ENCODE measurements around the gene HOXC13. TPM values are rescaled to one million over a fixed set of nuclear protein-coding genes. Genes with fewer than 3 reads are reported as not detected.
A peak's percentile ranks its signal among the peaks of the same experiment; 100 is the strongest.

HOXC13 gene, protein sequence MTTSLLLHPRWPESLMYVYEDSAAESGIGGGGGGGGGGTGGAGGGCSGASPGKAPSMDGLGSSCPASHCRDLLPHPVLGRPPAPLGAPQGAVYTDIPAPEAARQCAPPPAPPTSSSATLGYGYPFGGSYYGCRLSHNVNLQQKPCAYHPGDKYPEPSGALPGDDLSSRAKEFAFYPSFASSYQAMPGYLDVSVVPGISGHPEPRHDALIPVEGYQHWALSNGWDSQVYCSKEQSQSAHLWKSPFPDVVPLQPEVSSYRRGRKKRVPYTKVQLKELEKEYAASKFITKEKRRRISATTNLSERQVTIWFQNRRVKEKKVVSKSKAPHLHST
- total RNA-seq: not detected

DNA sequence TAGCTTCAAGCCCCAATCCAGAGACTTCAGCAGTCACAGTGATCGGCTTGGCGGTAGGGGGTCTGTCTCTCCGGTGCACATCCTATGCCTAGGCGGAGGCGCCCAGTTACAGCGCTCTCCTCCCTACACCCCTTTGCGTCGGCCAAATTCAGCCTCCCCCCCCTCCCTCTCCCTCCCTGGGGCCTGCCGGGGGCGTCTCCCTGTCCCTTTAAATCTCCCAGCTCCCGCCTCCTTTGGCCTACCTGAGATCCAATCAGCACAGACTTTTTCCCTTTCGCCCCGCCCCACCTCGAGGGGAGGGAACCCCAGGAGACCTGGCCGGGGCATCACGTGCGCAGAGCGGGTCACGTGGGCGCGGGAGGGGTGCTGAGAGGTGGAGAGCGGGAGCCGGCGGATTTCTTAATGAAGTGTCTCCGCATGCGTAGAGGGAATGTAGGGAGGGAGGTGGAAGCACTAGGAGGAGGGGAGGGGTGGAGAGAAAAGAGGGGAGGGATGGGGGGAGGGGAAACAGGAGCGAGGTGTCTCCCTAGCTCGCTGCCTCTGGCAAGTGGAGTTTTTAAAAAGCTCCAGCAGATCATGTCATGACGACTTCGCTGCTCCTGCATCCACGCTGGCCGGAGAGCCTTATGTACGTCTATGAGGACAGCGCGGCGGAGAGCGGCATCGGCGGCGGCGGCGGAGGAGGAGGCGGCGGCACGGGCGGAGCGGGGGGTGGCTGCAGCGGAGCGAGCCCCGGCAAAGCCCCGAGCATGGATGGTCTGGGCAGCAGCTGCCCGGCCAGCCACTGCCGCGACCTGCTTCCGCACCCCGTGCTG lies at the start of gene HOXC13:
HOXC13 (plus strand) TSS at position 506 of the 815 bp plus-strand sequence; CDS start at position 582, 76 bp downstream.
- H3K27ac ChIP-seq (replicated peaks in 1 of 4): no peak within 1 kb of the TSS
- DNase-seq (ENCODE audit: extremely low spot score): no peak
- no peak for TF ChIP-seq POLR2A (IDR thresholded peaks at IDR 0.05; ENCODE audit: low read depth)
- TF ChIP-seq POLR2AphosphoS5 (IDR thresholded peaks at IDR 0.05): no peak
- TF ChIP-seq EP300 (IDR thresholded peaks at IDR 0.05): no peak
- TF ChIP-seq, protein P1, sequence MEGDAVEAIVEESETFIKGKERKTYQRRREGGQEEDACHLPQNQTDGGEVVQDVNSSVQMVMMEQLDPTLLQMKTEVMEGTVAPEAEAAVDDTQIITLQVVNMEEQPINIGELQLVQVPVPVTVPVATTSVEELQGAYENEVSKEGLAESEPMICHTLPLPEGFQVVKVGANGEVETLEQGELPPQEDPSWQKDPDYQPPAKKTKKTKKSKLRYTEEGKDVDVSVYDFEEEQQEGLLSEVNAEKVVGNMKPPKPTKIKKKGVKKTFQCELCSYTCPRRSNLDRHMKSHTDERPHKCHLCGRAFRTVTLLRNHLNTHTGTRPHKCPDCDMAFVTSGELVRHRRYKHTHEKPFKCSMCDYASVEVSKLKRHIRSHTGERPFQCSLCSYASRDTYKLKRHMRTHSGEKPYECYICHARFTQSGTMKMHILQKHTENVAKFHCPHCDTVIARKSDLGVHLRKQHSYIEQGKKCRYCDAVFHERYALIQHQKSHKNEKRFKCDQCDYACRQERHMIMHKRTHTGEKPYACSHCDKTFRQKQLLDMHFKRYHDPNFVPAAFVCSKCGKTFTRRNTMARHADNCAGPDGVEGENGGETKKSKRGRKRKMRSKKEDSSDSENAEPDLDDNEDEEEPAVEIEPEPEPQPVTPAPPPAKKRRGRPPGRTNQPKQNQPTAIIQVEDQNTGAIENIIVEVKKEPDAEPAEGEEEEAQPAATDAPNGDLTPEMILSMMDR (IDR thresholded peaks at IDR 0.05): no peak
- peaks cover 18 to 100% (median 91%) of the 10 kb centered on the region in 4 donors for H3K27me3 ChIP-seq
- 4% methylated on average over 43 of the region's 56 CpGs for WGBS
- H3K4me3 ChIP-seq: peak within 1 kb of the TSS; percentile 1 to 20 (median 16)
- no peaks in the 10 kb centered on the region for H3K9me3 ChIP-seq
- intact Hi-C loops (cut with DNase I): no loop called here
- H3K36me3 ChIP-seq: no peaks in the 10 kb centered on the region
- H3K4me1 ChIP-seq: peaks cover 12 to 33% (median 30%) of the 10 kb centered on the region in 4 donors

DNA sequence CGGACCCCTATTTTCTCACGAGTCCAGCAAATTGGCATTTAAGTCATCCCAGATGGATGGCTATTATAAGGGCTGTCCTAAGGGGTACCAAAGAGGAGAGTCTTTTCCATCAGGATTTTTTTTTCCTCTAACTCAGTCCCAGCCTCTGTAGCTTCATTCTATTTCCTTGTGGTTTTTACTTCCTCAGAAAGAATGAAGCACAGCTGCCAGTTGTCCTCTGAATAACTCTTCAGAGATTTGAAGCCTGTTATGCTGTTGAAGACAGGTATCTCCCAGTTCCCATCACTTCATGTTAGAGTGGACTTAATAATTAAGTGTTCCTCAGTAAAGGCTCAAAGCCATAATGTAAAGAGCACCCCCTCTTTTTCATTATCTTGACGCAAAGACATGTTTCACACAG lies 48.5 kb upstream of the HOXC13 start:
- Histone ChIP-seq H3K4me3 (no peak overlapping the region), H3K36me3 (no peaks in the 10 kb centered on the region), H3K27me3 (peaks cover 0 to 56% (median 0%) of the 10 kb centered on the region in 4 donors), H3K27ac (replicated peaks in 1 of 4) (no peak overlapping the region), H3K4me1 (no peaks in the 10 kb centered on the region), H3K9me3 (no peaks in the 10 kb centered on the region)
- intact Hi-C loops (cut with DNase I): no loop called here
- DNase-seq (ENCODE audit: extremely low spot score): no peak
- no peak for TF ChIP-seq POLR2AphosphoS5 (IDR thresholded peaks at IDR 0.05)
- TF ChIP-seq, protein P1 (IDR thresholded peaks at IDR 0.05): no peak
- TF ChIP-seq EP300 (IDR thresholded peaks at IDR 0.05): no peak
- no peak for TF ChIP-seq POLR2A (IDR thresholded peaks at IDR 0.05; ENCODE audit: low read depth)
- WGBS: 85% methylated on average over 3 of the region's 3 CpGs

- TF ChIP-seq, protein P1 (IDR thresholded peaks at IDR 0.05): no peak
- TF ChIP-seq POLR2AphosphoS5 (IDR thresholded peaks at IDR 0.05) (no peak), EP300 (IDR thresholded peaks at IDR 0.05) (no peak), POLR2A (IDR thresholded peaks at IDR 0.05; ENCODE audit: low read depth) (no peak)
- no peaks in the 10 kb centered on the region for H3K36me3 ChIP-seq
- no peaks in the 10 kb centered on the region for H3K4me1 ChIP-seq
- H3K27me3 ChIP-seq: peaks cover 0 to 76% (median 0%) of the 10 kb centered on the region in 4 donors
- no peak for DNase-seq (ENCODE audit: extremely low spot score)
- H3K9me3 ChIP-seq: no peaks in the 10 kb centered on the region
- H3K27ac ChIP-seq (replicated peaks in 1 of 4): no peak overlapping the region
- WGBS: 84% methylated on average over 3 of the region's 3 CpGs
- no peak overlapping the region for H3K4me3 ChIP-seq
- intact Hi-C loops (cut with DNase I): no loop called here
Observed at GRCh38 chr12:53892762-53893395, 45.8 kb upstream of the HOXC13 start.

GRCh38 chr12:53899230-53899629 lies 39.4 kb upstream of the HOXC13 start:
- no peaks in the 10 kb centered on the region for H3K36me3 ChIP-seq
- H3K27me3 ChIP-seq: peaks cover 0 to 91% (median 0%) of the 10 kb centered on the region in 4 donors
- H3K9me3 ChIP-seq: no peaks in the 10 kb centered on the region
- no peak for DNase-seq (ENCODE audit: extremely low spot score)
- no peak overlapping the region for H3K4me3 ChIP-seq
- WGBS: 64% methylated on average over 1 of the region's 1 CpG
- intact Hi-C loops (cut with DNase I): no loop called here
- H3K27ac ChIP-seq (replicated peaks in 1 of 4): no peak overlapping the region
- no peaks in the 10 kb centered on the region for H3K4me1 ChIP-seq
- TF ChIP-seq POLR2AphosphoS5 (IDR thresholded peaks at IDR 0.05) (no peak), EP300 (IDR thresholded peaks at IDR 0.05) (no peak)

- intact Hi-C loops (cut with DNase I): no loop called here
- Histone ChIP-seq H3K4me3 (no peak overlapping the region), H3K27ac (replicated peaks in 1 of 4) (no peak overlapping the region), H3K4me1 (no peaks in the 10 kb centered on the region), H3K27me3 (peaks cover 0 to 66% (median 0%) of the 10 kb centered on the region in 4 donors), H3K36me3 (no peaks in the 10 kb centered on the region), H3K9me3 (no peaks in the 10 kb centered on the region)
- TF ChIP-seq POLR2AphosphoS5 (IDR thresholded peaks at IDR 0.05) (no peak), POLR2A (IDR thresholded peaks at IDR 0.05; ENCODE audit: low read depth) (no peak), EP300 (IDR thresholded peaks at IDR 0.05) (no peak)
- TF ChIP-seq, protein P1 (IDR thresholded peaks at IDR 0.05): no peak
- no peak for DNase-seq (ENCODE audit: extremely low spot score)
- 85% methylated on average over 3 of the region's 3 CpGs for WGBS
Observed at GRCh38 chr12:53907103-53907502, 31.5 kb upstream of the HOXC13 start.
